ENCODE measurements around the gene SNX11.

DNA sequence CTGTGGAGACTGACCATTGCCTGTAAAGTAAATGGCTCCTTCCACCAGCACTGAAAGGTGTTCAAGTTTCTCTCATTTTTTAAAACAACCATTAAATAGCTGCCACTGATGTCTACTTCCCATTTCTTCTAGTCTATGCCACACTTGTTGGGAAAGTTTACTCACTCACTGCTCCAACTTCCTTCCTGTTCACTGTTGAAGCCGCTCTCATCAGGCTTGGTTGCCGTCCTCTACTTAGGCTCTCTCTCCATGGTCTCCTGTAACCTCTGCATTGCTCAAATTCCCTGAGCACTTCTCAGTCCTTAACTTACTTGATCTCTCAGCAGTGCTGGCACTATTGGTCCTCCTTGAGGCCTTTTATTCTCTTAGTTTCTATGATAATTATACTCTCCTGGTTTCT, 32.4 kb downstream of the SNX11 start:
- TF ChIP-seq, protein P1, sequence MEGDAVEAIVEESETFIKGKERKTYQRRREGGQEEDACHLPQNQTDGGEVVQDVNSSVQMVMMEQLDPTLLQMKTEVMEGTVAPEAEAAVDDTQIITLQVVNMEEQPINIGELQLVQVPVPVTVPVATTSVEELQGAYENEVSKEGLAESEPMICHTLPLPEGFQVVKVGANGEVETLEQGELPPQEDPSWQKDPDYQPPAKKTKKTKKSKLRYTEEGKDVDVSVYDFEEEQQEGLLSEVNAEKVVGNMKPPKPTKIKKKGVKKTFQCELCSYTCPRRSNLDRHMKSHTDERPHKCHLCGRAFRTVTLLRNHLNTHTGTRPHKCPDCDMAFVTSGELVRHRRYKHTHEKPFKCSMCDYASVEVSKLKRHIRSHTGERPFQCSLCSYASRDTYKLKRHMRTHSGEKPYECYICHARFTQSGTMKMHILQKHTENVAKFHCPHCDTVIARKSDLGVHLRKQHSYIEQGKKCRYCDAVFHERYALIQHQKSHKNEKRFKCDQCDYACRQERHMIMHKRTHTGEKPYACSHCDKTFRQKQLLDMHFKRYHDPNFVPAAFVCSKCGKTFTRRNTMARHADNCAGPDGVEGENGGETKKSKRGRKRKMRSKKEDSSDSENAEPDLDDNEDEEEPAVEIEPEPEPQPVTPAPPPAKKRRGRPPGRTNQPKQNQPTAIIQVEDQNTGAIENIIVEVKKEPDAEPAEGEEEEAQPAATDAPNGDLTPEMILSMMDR (IDR thresholded peaks at IDR 0.05; ENCODE audit: insufficient read depth, low read length): no peak
- TF ChIP-seq POLR2AphosphoS5 (IDR thresholded peaks at IDR 0.05; ENCODE audit: low read depth) (peak; percentile 45; the same call in 1 of the 2 replicates), GABPA (IDR thresholded peaks at IDR 0.05; ENCODE audit: low read depth) (no peak), SPI1 (IDR thresholded peaks at IDR 0.05; ENCODE audit: borderline replicate concordance, low read depth) (peak; percentile 81)
- TF ChIP-seq, protein P2, sequence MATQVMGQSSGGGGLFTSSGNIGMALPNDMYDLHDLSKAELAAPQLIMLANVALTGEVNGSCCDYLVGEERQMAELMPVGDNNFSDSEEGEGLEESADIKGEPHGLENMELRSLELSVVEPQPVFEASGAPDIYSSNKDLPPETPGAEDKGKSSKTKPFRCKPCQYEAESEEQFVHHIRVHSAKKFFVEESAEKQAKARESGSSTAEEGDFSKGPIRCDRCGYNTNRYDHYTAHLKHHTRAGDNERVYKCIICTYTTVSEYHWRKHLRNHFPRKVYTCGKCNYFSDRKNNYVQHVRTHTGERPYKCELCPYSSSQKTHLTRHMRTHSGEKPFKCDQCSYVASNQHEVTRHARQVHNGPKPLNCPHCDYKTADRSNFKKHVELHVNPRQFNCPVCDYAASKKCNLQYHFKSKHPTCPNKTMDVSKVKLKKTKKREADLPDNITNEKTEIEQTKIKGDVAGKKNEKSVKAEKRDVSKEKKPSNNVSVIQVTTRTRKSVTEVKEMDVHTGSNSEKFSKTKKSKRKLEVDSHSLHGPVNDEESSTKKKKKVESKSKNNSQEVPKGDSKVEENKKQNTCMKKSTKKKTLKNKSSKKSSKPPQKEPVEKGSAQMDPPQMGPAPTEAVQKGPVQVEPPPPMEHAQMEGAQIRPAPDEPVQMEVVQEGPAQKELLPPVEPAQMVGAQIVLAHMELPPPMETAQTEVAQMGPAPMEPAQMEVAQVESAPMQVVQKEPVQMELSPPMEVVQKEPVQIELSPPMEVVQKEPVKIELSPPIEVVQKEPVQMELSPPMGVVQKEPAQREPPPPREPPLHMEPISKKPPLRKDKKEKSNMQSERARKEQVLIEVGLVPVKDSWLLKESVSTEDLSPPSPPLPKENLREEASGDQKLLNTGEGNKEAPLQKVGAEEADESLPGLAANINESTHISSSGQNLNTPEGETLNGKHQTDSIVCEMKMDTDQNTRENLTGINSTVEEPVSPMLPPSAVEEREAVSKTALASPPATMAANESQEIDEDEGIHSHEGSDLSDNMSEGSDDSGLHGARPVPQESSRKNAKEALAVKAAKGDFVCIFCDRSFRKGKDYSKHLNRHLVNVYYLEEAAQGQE (IDR thresholded peaks at IDR 0.05; ENCODE audit: insufficient replicate concordance, low read depth): no peak

Measured in HL-60 (cell line).